ENCODE data around the gene KLHL21.

GRCh38 chr1:6572653-6573383 lies 29.9 kb downstream of the KLHL21 start:
- TF ChIP-seq CTCF (conservative IDR thresholded peaks at IDR 0.05; ENCODE audit: low read depth, low read length) (no peak), CHD1 (IDR thresholded peaks at IDR 0.05; ENCODE audit: low read depth, low read length) (no peak), POLR2A (IDR thresholded peaks at IDR 0.05; ENCODE audit: low read depth, low read length) (no peak), BHLHE40 (IDR thresholded peaks at IDR 0.05; ENCODE audit: low read depth, low read length) (no peak), ELK1 (IDR thresholded peaks at IDR 0.05; ENCODE audit: borderline replicate concordance, low read depth, low read length) (no peak), RAD21 (IDR thresholded peaks at IDR 0.05; ENCODE audit: low read length) (no peak), USF2 (IDR thresholded peaks at IDR 0.05; ENCODE audit: low read depth, low read length) (no peak), MAZ (IDR thresholded peaks at IDR 0.05; ENCODE audit: borderline replicate concordance, low read depth, low read length) (no peak)
